ENCODE measurements around the gene GBGT1.

DNA sequence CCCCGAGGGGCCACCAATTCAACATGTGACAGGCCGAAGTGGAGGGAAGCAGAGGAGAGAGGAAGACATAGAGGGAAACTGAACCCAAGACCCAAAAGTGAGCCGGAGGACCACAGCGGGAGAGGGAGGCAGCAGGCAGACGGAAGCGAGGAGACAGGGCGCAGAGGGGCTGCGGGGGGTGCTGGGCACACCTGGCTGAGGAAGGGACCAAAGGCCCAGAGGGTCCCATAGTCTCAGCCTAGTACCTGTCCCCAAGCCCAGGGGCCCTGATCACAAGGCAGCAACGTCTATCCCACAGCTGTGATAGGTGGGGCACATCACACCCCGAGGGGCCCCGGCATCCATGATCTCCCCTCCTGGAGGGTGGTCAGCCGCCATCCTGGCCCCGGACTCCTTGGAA lies 35.6 kb downstream of the GBGT1 start:
- TF ChIP-seq RFX5 (IDR thresholded peaks at IDR 0.05; ENCODE audit: low read length) (no peak), CHD2 (IDR thresholded peaks at IDR 0.05; ENCODE audit: low read length, partially characterized antibody) (no peak), SMC3 (IDR thresholded peaks at IDR 0.05; ENCODE audit: low read depth, low read length) (no peak), FOXJ3 (CRISPR knock-in tag; IDR thresholded peaks at IDR 0.05) (no peak), TAF1 (IDR thresholded peaks at IDR 0.05; ENCODE audit: borderline replicate concordance, low read depth, low read length) (no peak), SIN3A (IDR thresholded peaks at IDR 0.05; ENCODE audit: borderline replicate concordance, low read depth, low read length) (no peak), FOXM1 (IDR thresholded peaks at IDR 0.05; ENCODE audit: low read depth) (no peak)
- TF ChIP-seq, protein P1, sequence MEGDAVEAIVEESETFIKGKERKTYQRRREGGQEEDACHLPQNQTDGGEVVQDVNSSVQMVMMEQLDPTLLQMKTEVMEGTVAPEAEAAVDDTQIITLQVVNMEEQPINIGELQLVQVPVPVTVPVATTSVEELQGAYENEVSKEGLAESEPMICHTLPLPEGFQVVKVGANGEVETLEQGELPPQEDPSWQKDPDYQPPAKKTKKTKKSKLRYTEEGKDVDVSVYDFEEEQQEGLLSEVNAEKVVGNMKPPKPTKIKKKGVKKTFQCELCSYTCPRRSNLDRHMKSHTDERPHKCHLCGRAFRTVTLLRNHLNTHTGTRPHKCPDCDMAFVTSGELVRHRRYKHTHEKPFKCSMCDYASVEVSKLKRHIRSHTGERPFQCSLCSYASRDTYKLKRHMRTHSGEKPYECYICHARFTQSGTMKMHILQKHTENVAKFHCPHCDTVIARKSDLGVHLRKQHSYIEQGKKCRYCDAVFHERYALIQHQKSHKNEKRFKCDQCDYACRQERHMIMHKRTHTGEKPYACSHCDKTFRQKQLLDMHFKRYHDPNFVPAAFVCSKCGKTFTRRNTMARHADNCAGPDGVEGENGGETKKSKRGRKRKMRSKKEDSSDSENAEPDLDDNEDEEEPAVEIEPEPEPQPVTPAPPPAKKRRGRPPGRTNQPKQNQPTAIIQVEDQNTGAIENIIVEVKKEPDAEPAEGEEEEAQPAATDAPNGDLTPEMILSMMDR (IDR thresholded peaks at IDR 0.05): no peak
